Measurements from ENCODE around the gene HNRNPUL2. TPM values are rescaled to one million over a fixed set of nuclear protein-coding genes. Genes with fewer than 3 reads are reported as not detected.

HNRNPUL2 gene
- total and polyA plus RNA-seq, 9 of the 15 experiments (the other 6 are each of a cell fraction or from before 2014, with no cell fraction given), result 0.89 to 44.3 (median 15.2) TPM

- Histone ChIP-seq H3K9ac (ENCODE audit: insufficient read depth in 1 of 2, low read depth in 2 of 2, low read length in 2 of 2) (no peak overlapping the region), H3K4me1 (replicated peaks in 1 of 2; ENCODE audit: control insufficient read depth in 2 of 2, insufficient read depth in 2 of 2, low read length in 2 of 2) (peaks cover 7 to 9% of the 10 kb centered on the region in 2 experiments; a peak in 4 of 5 replicates), H3K9me3 (replicated peaks; ENCODE audit: control insufficient read depth, insufficient read depth, low read depth, low read length) (no peaks in the 10 kb centered on the region), H3K79me2 (ENCODE audit: control insufficient read depth, insufficient read depth, low read length) (peaks cover 31% of the 10 kb centered on the region; the same call in 2 of the 3 replicates), H2AFZ (ENCODE audit: low read depth, low read length) (no peak overlapping the region), H3K27ac (ENCODE audit: extremely low read depth, low read depth, low read length) (no peak overlapping the region), H4K20me1 (replicated peaks; ENCODE audit: control insufficient read depth, insufficient read depth, low read length) (peaks cover 4% of the 10 kb centered on the region; the same call in 1 of the 2 replicates), H3K27me3 (ENCODE audit: control insufficient read depth in 2 of 2, insufficient read depth in 2 of 2, low read length in 2 of 2) (no peaks in the 10 kb centered on the region), H3K4me3 (no peak overlapping the region), H3K4me2 (ENCODE audit: insufficient read depth, low read length) (no peak overlapping the region), H3K9me1 (ENCODE audit: control insufficient read depth, insufficient read depth, low read length) (no peaks in the 10 kb centered on the region), H3K36me3 (ENCODE audit: control insufficient read depth, insufficient read depth, low read length) (peaks cover 95% of the 10 kb centered on the region)
- in situ Hi-C loops (cut with MboI), result no loop called here
- no peak for DNase-seq (ENCODE audit: extremely low read depth in 1 of 4, low spot score in 3 of 4)
- CTCF ChIA-PET (ENCODE audit: low intra/inter-chr PET ratio), result no interaction called here
- ATAC-seq, result no peak
- no TSS peak for BruUV-seq (replicated peaks)
- WGBS (ENCODE audit: insufficient coverage, low coverage, missing lambda C conversion rate), result 95% methylated on average over 22 of the region's 24 CpGs
- TF ChIP-seq, protein P1, sequence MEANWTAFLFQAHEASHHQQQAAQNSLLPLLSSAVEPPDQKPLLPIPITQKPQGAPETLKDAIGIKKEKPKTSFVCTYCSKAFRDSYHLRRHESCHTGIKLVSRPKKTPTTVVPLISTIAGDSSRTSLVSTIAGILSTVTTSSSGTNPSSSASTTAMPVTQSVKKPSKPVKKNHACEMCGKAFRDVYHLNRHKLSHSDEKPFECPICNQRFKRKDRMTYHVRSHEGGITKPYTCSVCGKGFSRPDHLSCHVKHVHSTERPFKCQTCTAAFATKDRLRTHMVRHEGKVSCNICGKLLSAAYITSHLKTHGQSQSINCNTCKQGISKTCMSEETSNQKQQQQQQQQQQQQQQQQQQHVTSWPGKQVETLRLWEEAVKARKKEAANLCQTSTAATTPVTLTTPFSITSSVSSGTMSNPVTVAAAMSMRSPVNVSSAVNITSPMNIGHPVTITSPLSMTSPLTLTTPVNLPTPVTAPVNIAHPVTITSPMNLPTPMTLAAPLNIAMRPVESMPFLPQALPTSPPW (CRISPR knock-in tag; IDR thresholded peaks at IDR 0.05), result 0 out of 2 replicates have a peak, but pooled peaks have one; percentile 2
- TF ChIP-seq MLLT1 (IDR thresholded peaks at IDR 0.05), result peak in 1 of 2 experiments; percentile 76; a peak in 2 of 4 replicates
- TF ChIP-seq, protein P2, sequence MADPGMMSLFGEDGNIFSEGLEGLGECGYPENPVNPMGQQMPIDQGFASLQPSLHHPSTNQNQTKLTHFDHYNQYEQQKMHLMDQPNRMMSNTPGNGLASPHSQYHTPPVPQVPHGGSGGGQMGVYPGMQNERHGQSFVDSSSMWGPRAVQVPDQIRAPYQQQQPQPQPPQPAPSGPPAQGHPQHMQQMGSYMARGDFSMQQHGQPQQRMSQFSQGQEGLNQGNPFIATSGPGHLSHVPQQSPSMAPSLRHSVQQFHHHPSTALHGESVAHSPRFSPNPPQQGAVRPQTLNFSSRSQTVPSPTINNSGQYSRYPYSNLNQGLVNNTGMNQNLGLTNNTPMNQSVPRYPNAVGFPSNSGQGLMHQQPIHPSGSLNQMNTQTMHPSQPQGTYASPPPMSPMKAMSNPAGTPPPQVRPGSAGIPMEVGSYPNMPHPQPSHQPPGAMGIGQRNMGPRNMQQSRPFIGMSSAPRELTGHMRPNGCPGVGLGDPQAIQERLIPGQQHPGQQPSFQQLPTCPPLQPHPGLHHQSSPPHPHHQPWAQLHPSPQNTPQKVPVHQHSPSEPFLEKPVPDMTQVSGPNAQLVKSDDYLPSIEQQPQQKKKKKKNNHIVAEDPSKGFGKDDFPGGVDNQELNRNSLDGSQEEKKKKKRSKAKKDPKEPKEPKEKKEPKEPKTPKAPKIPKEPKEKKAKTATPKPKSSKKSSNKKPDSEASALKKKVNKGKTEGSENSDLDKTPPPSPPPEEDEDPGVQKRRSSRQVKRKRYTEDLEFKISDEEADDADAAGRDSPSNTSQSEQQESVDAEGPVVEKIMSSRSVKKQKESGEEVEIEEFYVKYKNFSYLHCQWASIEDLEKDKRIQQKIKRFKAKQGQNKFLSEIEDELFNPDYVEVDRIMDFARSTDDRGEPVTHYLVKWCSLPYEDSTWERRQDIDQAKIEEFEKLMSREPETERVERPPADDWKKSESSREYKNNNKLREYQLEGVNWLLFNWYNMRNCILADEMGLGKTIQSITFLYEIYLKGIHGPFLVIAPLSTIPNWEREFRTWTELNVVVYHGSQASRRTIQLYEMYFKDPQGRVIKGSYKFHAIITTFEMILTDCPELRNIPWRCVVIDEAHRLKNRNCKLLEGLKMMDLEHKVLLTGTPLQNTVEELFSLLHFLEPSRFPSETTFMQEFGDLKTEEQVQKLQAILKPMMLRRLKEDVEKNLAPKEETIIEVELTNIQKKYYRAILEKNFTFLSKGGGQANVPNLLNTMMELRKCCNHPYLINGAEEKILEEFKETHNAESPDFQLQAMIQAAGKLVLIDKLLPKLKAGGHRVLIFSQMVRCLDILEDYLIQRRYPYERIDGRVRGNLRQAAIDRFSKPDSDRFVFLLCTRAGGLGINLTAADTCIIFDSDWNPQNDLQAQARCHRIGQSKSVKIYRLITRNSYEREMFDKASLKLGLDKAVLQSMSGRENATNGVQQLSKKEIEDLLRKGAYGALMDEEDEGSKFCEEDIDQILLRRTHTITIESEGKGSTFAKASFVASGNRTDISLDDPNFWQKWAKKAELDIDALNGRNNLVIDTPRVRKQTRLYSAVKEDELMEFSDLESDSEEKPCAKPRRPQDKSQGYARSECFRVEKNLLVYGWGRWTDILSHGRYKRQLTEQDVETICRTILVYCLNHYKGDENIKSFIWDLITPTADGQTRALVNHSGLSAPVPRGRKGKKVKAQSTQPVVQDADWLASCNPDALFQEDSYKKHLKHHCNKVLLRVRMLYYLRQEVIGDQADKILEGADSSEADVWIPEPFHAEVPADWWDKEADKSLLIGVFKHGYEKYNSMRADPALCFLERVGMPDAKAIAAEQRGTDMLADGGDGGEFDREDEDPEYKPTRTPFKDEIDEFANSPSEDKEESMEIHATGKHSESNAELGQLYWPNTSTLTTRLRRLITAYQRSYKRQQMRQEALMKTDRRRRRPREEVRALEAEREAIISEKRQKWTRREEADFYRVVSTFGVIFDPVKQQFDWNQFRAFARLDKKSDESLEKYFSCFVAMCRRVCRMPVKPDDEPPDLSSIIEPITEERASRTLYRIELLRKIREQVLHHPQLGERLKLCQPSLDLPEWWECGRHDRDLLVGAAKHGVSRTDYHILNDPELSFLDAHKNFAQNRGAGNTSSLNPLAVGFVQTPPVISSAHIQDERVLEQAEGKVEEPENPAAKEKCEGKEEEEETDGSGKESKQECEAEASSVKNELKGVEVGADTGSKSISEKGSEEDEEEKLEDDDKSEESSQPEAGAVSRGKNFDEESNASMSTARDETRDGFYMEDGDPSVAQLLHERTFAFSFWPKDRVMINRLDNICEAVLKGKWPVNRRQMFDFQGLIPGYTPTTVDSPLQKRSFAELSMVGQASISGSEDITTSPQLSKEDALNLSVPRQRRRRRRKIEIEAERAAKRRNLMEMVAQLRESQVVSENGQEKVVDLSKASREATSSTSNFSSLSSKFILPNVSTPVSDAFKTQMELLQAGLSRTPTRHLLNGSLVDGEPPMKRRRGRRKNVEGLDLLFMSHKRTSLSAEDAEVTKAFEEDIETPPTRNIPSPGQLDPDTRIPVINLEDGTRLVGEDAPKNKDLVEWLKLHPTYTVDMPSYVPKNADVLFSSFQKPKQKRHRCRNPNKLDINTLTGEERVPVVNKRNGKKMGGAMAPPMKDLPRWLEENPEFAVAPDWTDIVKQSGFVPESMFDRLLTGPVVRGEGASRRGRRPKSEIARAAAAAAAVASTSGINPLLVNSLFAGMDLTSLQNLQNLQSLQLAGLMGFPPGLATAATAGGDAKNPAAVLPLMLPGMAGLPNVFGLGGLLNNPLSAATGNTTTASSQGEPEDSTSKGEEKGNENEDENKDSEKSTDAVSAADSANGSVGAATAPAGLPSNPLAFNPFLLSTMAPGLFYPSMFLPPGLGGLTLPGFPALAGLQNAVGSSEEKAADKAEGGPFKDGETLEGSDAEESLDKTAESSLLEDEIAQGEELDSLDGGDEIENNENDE (IDR thresholded peaks at IDR 0.05; ENCODE audit: low read depth, low read length), result no peak
- no peak for FAIRE-seq
- intact Hi-C loops (cut with micrococcal nuclease), result no loop called here
- POLR2A ChIA-PET, result interaction anchor here (0.8 to 5.9 kb wide), 4 partner anchors 8 to 126 kb away, joined by 3 to 29 read pairs (median 4); partner anchors contain the start of genes BSCL2, GNG3 and POLR2G
These were observed 11.8 kb downstream of the HNRNPUL2 start for GRCh38 chr11:62715150-62716130.
